ENCODE measurements around the gene RMI2. TPM values are rescaled to one million over a fixed set of nuclear protein-coding genes. Genes with fewer than 3 reads are reported as not detected.

The RMI2 gene
- total RNA-seq, 2 donors from 2014 or later: 55.2 to 62.3 TPM

DNA sequence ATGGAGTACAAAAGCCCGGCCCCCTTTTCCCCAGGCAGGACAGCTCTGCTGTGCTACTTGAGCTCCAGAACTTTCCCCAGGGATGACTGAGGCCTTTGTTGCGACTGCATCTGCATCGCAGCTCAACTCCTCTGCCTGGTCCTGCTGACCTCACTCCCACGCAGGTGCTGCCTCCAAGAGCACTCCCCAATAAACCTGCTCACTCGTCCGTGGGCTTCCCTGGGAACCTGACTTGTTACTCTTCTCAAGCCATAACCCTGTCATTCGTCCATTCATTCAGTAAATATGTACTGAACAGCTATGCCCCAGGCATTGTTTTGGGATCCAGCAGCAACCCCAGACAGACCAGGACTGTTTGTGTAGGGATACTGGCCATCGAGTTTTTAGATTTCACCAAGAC is 11.6 kb upstream of the RMI2 start:
- Mint-ChIP-seq H3K9me3 (peaks cover 31% of the 10 kb centered on the region), H3K27ac (no peak overlapping the region), H3K27me3 (ENCODE audit: insufficient read depth) (peaks cover 2% of the 10 kb centered on the region), H3K36me3 (ENCODE audit: low read depth) (peaks cover 14% of the 10 kb centered on the region), H3K4me1 (peaks cover 6% of the 10 kb centered on the region), H3K4me3 (no peak overlapping the region)
- no peaks in the 10 kb centered on the region for H3K27me3 ChIP-seq (ENCODE audit: control insufficient read depth, insufficient read depth, low read length, poor library complexity, severe bottlenecking)
- H3K36me3 ChIP-seq (ENCODE audit: control insufficient read depth, insufficient read depth, low read length): no peaks in the 10 kb centered on the region
- H3K9ac ChIP-seq (ENCODE audit: extremely low read depth, low read length, poor library complexity, severe bottlenecking): no peak overlapping the region
- DNase-seq: no peak
- no peak overlapping the region for H3K27ac ChIP-seq (ENCODE audit: low read depth, low read length)
- WGBS, 2 experiments (ENCODE audit: insufficient coverage in 1 of 2, insufficient read length in 1 of 2): 81 to 86% methylated on average over 4 to 8 of the region's 8 CpGs
- TF ChIP-seq, protein P1, sequence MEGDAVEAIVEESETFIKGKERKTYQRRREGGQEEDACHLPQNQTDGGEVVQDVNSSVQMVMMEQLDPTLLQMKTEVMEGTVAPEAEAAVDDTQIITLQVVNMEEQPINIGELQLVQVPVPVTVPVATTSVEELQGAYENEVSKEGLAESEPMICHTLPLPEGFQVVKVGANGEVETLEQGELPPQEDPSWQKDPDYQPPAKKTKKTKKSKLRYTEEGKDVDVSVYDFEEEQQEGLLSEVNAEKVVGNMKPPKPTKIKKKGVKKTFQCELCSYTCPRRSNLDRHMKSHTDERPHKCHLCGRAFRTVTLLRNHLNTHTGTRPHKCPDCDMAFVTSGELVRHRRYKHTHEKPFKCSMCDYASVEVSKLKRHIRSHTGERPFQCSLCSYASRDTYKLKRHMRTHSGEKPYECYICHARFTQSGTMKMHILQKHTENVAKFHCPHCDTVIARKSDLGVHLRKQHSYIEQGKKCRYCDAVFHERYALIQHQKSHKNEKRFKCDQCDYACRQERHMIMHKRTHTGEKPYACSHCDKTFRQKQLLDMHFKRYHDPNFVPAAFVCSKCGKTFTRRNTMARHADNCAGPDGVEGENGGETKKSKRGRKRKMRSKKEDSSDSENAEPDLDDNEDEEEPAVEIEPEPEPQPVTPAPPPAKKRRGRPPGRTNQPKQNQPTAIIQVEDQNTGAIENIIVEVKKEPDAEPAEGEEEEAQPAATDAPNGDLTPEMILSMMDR (conservative IDR thresholded peaks at IDR 0.05): no peak
- H3K9me3 ChIP-seq (ENCODE audit: control insufficient read depth, low read length): no peaks in the 10 kb centered on the region
- no peak overlapping the region for H3K4me3 ChIP-seq (ENCODE audit: low read length)
- H3K4me1 ChIP-seq (ENCODE audit: control insufficient read depth, insufficient read depth, low read length): peaks cover 2% of the 10 kb centered on the region

DNA sequence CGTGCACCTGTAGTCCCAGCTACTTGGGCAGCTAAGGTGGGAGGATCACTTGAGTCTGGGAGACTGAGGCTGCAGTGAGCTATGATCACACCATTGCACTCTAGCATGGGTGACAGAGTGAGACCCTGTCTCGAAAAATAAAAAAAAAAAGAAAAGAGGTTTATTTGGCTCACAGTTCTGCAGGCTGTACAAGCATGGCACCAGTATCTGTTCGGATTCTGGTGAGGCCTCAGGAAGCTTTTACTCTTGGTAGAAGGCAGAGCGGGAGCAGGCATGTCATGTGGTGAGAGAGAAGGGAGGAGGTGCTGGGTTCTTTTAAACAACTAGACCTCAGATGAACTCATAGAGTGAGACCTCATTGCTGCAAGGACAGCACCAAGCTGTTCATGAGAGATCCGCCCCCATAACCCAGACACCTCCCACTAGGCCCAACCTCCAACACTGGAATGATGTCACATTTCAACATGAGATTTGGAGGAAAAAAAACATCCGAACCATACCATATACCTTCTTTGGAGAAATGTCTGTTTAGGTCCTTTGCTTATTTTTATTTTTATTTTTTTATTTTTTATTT is 10.3 kb upstream of the RMI2 start:
- TF ChIP-seq, protein P1 (conservative IDR thresholded peaks at IDR 0.05): no peak
- Histone ChIP-seq H3K9ac (ENCODE audit: extremely low read depth, low read length, poor library complexity, severe bottlenecking) (no peak overlapping the region), H3K27me3 (ENCODE audit: control insufficient read depth, insufficient read depth, low read length, poor library complexity, severe bottlenecking) (no peaks in the 10 kb centered on the region), H3K9me3 (ENCODE audit: control insufficient read depth, low read length) (no peaks in the 10 kb centered on the region), H3K27ac (ENCODE audit: low read depth, low read length) (no peak overlapping the region), H3K4me3 (ENCODE audit: low read length) (no peak overlapping the region), H3K36me3 (ENCODE audit: control insufficient read depth, insufficient read depth, low read length) (no peaks in the 10 kb centered on the region), H3K4me1 (ENCODE audit: control insufficient read depth, insufficient read depth, low read length) (no peaks in the 10 kb centered on the region)
- Mint-ChIP-seq H3K4me1 (no peaks in the 10 kb centered on the region), H3K27ac (no peak overlapping the region), H3K27me3 (ENCODE audit: insufficient read depth) (peaks cover 2% of the 10 kb centered on the region), H3K36me3 (ENCODE audit: low read depth) (peaks cover 14% of the 10 kb centered on the region), H3K9me3 (peaks cover 31% of the 10 kb centered on the region), H3K4me3 (no peak overlapping the region)
- no peak for DNase-seq
- 90 to 96% methylated on average over 4 to 5 of the region's 6 CpGs for WGBS, 2 experiments (ENCODE audit: insufficient coverage in 1 of 2, insufficient read length in 1 of 2)

DNA sequence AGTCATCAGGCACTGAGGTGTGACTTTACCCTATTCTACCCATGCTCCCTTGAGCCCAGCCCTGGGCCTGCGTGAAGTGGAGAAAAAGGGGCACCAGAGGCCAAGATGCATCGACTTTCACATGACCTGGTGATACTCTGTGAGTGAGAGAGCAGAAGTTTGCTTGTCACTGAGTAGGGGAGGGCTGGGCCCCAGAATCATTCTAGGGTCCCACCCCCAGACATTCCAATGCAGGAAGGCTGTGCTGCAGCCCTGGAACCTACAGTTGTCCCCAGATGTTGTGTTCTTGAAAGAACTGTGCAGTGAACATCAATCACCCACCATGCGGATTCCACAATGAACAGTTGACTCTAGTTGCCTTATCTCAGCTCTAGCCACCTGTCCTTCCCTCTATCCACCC is 6.2 kb upstream of the RMI2 start:
- H3K27ac ChIP-seq (ENCODE audit: low read depth, low read length): no peak overlapping the region
- WGBS, 2 experiments (ENCODE audit: insufficient coverage in 1 of 2, insufficient read length in 1 of 2): 89 to 93% methylated on average over 1 to 3 of the region's 3 CpGs
- H3K4me3 ChIP-seq (ENCODE audit: low read length): no peak overlapping the region
- Mint-ChIP-seq H3K27ac (no peak overlapping the region), H3K9me3 (peaks cover 28% of the 10 kb centered on the region), H3K4me1 (peaks cover 7% of the 10 kb centered on the region), H3K27me3 (ENCODE audit: insufficient read depth) (peaks cover 2% of the 10 kb centered on the region), H3K36me3 (ENCODE audit: low read depth) (peaks cover 25% of the 10 kb centered on the region), H3K4me3 (no peak overlapping the region)
- H3K9me3 ChIP-seq (ENCODE audit: control insufficient read depth, low read length): no peaks in the 10 kb centered on the region
- TF ChIP-seq, protein P1 (conservative IDR thresholded peaks at IDR 0.05): no peak
- H3K4me1 ChIP-seq (ENCODE audit: control insufficient read depth, insufficient read depth, low read length): peaks cover 3% of the 10 kb centered on the region
- DNase-seq: no peak
- H3K9ac ChIP-seq (ENCODE audit: extremely low read depth, low read length, poor library complexity, severe bottlenecking): no peak overlapping the region
- H3K36me3 ChIP-seq (ENCODE audit: control insufficient read depth, insufficient read depth, low read length): no peaks in the 10 kb centered on the region
- no peaks in the 10 kb centered on the region for H3K27me3 ChIP-seq (ENCODE audit: control insufficient read depth, insufficient read depth, low read length, poor library complexity, severe bottlenecking)

Data from endodermal cell (in vitro differentiated cells).